H9 (cell line): ENCODE measurements around the gene HARS1. TPM values are rescaled to one million over a fixed set of nuclear protein-coding genes. Genes with fewer than 3 reads are reported as not detected.

ENCODE experiments used
- DNase-seq: peaks from one replicate; pipeline ENCODE4 v3.0.0-alpha.2; 2017
- H2AFZ ChIP-seq: one replicate; pipeline ENCODE4 v1.6.1; 2013; ENCODE audit warnings: mild to moderate bottlenecking, low read length, control low read depth, moderate library complexity
- H2AK5ac ChIP-seq: 2 replicates; pipeline ENCODE4 v1.6.1; 2013; ENCODE audit warnings: low read length, control low read depth, mixed read lengths; ENCODE audit not compliant: insufficient read length
- H2BK120ac ChIP-seq: one replicate; pipeline ENCODE4 v1.6.1; 2013; ENCODE audit warnings: low read depth, mild to moderate bottlenecking, low read length, control low read depth, inconsistent platforms; ENCODE audit not compliant: poor library complexity, severe bottlenecking
- H2BK12ac ChIP-seq: 2 replicates; pipeline ENCODE4 v1.6.1; 2013; ENCODE audit warnings: low read length, control low read depth, mixed read lengths, low read depth; ENCODE audit not compliant: insufficient read length
- H2BK15ac ChIP-seq: 2 replicates; pipeline ENCODE4 v1.6.1; 2013; ENCODE audit warnings: low read depth, low read length, control low read depth
- H2BK20ac ChIP-seq: one replicate; pipeline ENCODE4 v1.6.1; 2013; ENCODE audit warnings: low read depth, mild to moderate bottlenecking, low read length, control low read depth, inconsistent platforms; ENCODE audit not compliant: poor library complexity, severe bottlenecking
- H2BK5ac ChIP-seq: 2 replicates; pipeline ENCODE4 v1.6.1; 2013; ENCODE audit warnings: low read length, control low read depth, mixed read lengths; ENCODE audit not compliant: insufficient read length
- H3K14ac ChIP-seq: 2 replicates; pipeline ENCODE4 v1.6.1; 2013; ENCODE audit warnings: low read length, control low read depth; ENCODE audit not compliant: insufficient read depth
- H3K18ac ChIP-seq: 2 replicates; pipeline ENCODE4 v1.6.1; 2013; ENCODE audit warnings: low read depth, mild to moderate bottlenecking, mixed read lengths, low read length, control low read depth; ENCODE audit not compliant: insufficient read length
- H3K23ac ChIP-seq: 2 replicates; pipeline ENCODE4 v1.6.1; 2013; ENCODE audit warnings: low read length, control low read depth, mixed read lengths, low read depth; ENCODE audit not compliant: insufficient read length
- H3K23me2 ChIP-seq: 2 replicates; pipeline ENCODE4 v1.6.1; 2013; ENCODE audit warnings: low read depth, mild to moderate bottlenecking, mixed read lengths, low read length, control low read depth; ENCODE audit not compliant: insufficient read length, poor library complexity, severe bottlenecking
- H3K27ac ChIP-seq: 2 replicates; pipeline ENCODE4 v1.5.1; 2013; ENCODE audit warnings: low read length, control low read depth, mixed read lengths, low read depth; ENCODE audit not compliant: insufficient read length
- H3K27me3 ChIP-seq: 2 replicates; pipeline ENCODE4 v1.6.1; 2013; ENCODE audit warnings: low read length, control low read depth, inconsistent platforms; ENCODE audit not compliant: insufficient read depth
- H3K4ac ChIP-seq: 2 replicates; pipeline ENCODE4 v1.6.1; 2013; ENCODE audit warnings: low read depth, mild to moderate bottlenecking, control low read depth, inconsistent platforms, low read length, moderate library complexity
- H3K4me1 ChIP-seq: 2 replicates; pipeline ENCODE4 v1.6.1; 2013; ENCODE audit warnings: low read length, control low read depth, inconsistent platforms; ENCODE audit not compliant: insufficient read depth
- H3K4me2 ChIP-seq: 2 replicates; pipeline ENCODE4 v1.6.1; 2013; ENCODE audit warnings: low read length, control low read depth, mixed read lengths; ENCODE audit not compliant: insufficient read length, insufficient read depth
- H3K56ac ChIP-seq: 2 replicates; pipeline ENCODE4 v1.6.1; 2013; ENCODE audit warnings: low read depth, mild to moderate bottlenecking, mixed read lengths, low read length, control low read depth; ENCODE audit not compliant: insufficient read length
- H3K79me1 ChIP-seq: 2 replicates; pipeline ENCODE4 v1.6.1; 2013; ENCODE audit warnings: low read depth, mild to moderate bottlenecking, moderate library complexity, low read length, control low read depth, inconsistent platforms; ENCODE audit not compliant: insufficient read depth, poor library complexity, severe bottlenecking
- H3K79me2 ChIP-seq: 2 replicates; pipeline ENCODE4 v1.6.1; 2013; ENCODE audit warnings: low read length, control low read depth, inconsistent platforms; ENCODE audit not compliant: insufficient read depth
- H3K9ac ChIP-seq: 2 replicates; pipeline ENCODE4 v1.6.1; 2013; ENCODE audit warnings: low read length, control low read depth, mixed read lengths; ENCODE audit not compliant: insufficient read length; ENCODE audit errors: extremely low read depth
- H3K9me3 ChIP-seq: one replicate; pipeline ENCODE4 v1.6.1; 2013; ENCODE audit warnings: low read depth, low read length, inconsistent platforms; ENCODE audit not compliant: control insufficient read depth
- H3T11ph ChIP-seq: one replicate; pipeline ENCODE4 v1.6.1; 2013; ENCODE audit warnings: mild to moderate bottlenecking, low read length, control low read depth, inconsistent platforms
- H4K20me1 ChIP-seq: one replicate; pipeline ENCODE4 v1.6.1; 2013; ENCODE audit not compliant: control insufficient read depth, insufficient read length, insufficient read depth
- H4K5ac ChIP-seq: 2 replicates; pipeline ENCODE4 v1.6.1; 2013; ENCODE audit warnings: low read depth, mild to moderate bottlenecking, mixed read lengths, low read length, control low read depth; ENCODE audit not compliant: insufficient read length
- H4K8ac ChIP-seq: replicated peaks from 2 replicates; pipeline ENCODE4 v1.6.1; 2013; ENCODE audit warnings: low read length, control low read depth, mixed read lengths, low read depth; ENCODE audit not compliant: insufficient read length
- H4K91ac ChIP-seq: 2 replicates; pipeline ENCODE4 v1.6.1; 2013; ENCODE audit warnings: low read depth, mild to moderate bottlenecking, moderate library complexity, mixed read lengths, low read length, control low read depth; ENCODE audit not compliant: insufficient read length
- H3K27ac Mint-ChIP-seq, 3 experiments: 2 replicates in 2 of 3; 3 replicates in 1 of 3; pipeline ENCODE4 v1.8.0; 2020 to 2021; ENCODE audit warnings: mixed read lengths in 3 of 3, mild to moderate bottlenecking in 1 of 3, moderate library complexity in 1 of 3
- H3K27me3 Mint-ChIP-seq: 2 replicates; pipeline ENCODE4 v1.8.0; 2021; ENCODE audit warnings: low read depth, mild to moderate bottlenecking, moderate library complexity, mixed read lengths
- H3K36me3 Mint-ChIP-seq, 3 experiments: 2 replicates in 2 of 3; 3 replicates in 1 of 3; pipeline ENCODE4 v1.8.0; 2020 to 2021; ENCODE audit warnings: low read depth in 3 of 3, mixed read lengths in 3 of 3; ENCODE audit not compliant: insufficient read depth in 1 of 3
- H3K4me1 Mint-ChIP-seq, 2 experiments: 2 replicates each; pipeline ENCODE4 v1.8.0; 2020; ENCODE audit warnings: mixed read lengths in 2 of 2
- H3K4me3 Mint-ChIP-seq, 2 experiments: 2 replicates in 1 of 2; 3 replicates in 1 of 2; pipeline ENCODE4 v1.8.0; 2020 to 2021; ENCODE audit warnings: mild to moderate bottlenecking in 2 of 2, mixed read lengths in 2 of 2, moderate library complexity in 1 of 2
- H3K9me3 Mint-ChIP-seq, 2 experiments: 2 replicates in 1 of 2; 3 replicates in 1 of 2; pipeline ENCODE4 v1.8.0; 2020; ENCODE audit warnings: mild to moderate bottlenecking in 2 of 2, mixed read lengths in 2 of 2, moderate library complexity in 1 of 2
- CTCF ChIP-seq: fragments of 200-600 bp; sonication (generic); conservative IDR thresholded peaks from 3 replicates; pipeline ENCODE4 v1.8.0; 2021; ENCODE audit warnings: antibody characterized with exemption, mild to moderate bottlenecking
- WGBS: extraction: QIAGEN DNeasy Blood & Tissue Kit; methylation state at CpG from one replicate; pipeline ENCODE4 v1.1.7; 2013; ENCODE audit warnings: missing lambda C conversion rate, low lambda C conversion rate, mixed read lengths; ENCODE audit not compliant: insufficient read length; ENCODE audit errors: extremely low coverage; 5-methylcytosine and 5-hydroxymethylcytosine counted together
- total RNA-seq: library from RNA; stranded (reverse); gene quantifications from 2 replicates; pipeline ENCODE4 v1.2.1, GENCODE V29; 2021

Gene HARS1
- total RNA-seq, 1 experiment from 2014 or later = 70.2 TPM

GRCh38 chr5:140664359-140665119 lies 26.6 kb downstream of the HARS1 start, which contains the start of gene WDR55:
WDR55 (plus strand) TSS chr5:140664904; CDS start chr5:140664913, 9 bp downstream.
- H3K14ac ChIP-seq = peak within 1 kb of the TSS; percentile 58; the same call in 1 of the 2 replicates
- no peak within 1 kb of the TSS for H2BK20ac ChIP-seq
- H3T11ph ChIP-seq = no peak within 1 kb of the TSS
- H3K9me3 Mint-ChIP-seq = no peaks in the 10 kb centered on the region
- no peaks in the 10 kb centered on the region for H3K27me3 Mint-ChIP-seq
- no peak within 1 kb of the TSS for H2BK12ac ChIP-seq
- no peak within 1 kb of the TSS for H3K4ac ChIP-seq
- no peak for TF ChIP-seq CTCF
- no peaks in the 10 kb centered on the region for H3K27me3 ChIP-seq
- H3K9me3 ChIP-seq = no peaks in the 10 kb centered on the region
- no peak within 1 kb of the TSS for H2BK5ac ChIP-seq
- H3K27ac ChIP-seq = no peak within 1 kb of the TSS
- no peak within 1 kb of the TSS for H2AK5ac ChIP-seq
- no peak within 1 kb of the TSS for H3K56ac ChIP-seq
- no peak within 1 kb of the TSS for H4K8ac ChIP-seq
- H3K4me3 Mint-ChIP-seq = peak within 1 kb of the TSS; percentile 97
- peak; percentile 97 for DNase-seq
- peak within 1 kb of the TSS; percentile 65 to 94 (median 85); a peak in 6 of 7 replicates for H3K27ac Mint-ChIP-seq
- H3K23ac ChIP-seq = no peak within 1 kb of the TSS
- no peaks in the 10 kb centered on the region for H4K20me1 ChIP-seq
- H3K9ac ChIP-seq = peak within 1 kb of the TSS; percentile 65
- no peak within 1 kb of the TSS for H4K91ac ChIP-seq
- peak within 1 kb of the TSS; percentile 93 for H3K4me2 ChIP-seq
- no peak within 1 kb of the TSS for H2BK120ac ChIP-seq
- H3K36me3 Mint-ChIP-seq = peaks cover 21 to 72% (median 61%) of the 10 kb centered on the region in 3 experiments; a peak in 6 of 7 replicates
- H3K79me2 ChIP-seq = no peaks in the 10 kb centered on the region
- no peak within 1 kb of the TSS for H3K18ac ChIP-seq
- H3K4me1 Mint-ChIP-seq = peaks cover 0 to 6% of the 10 kb centered on the region in 2 experiments; a peak in 2 of 4 replicates
- no peak within 1 kb of the TSS for H2BK15ac ChIP-seq
- H3K4me1 ChIP-seq = no peaks in the 10 kb centered on the region
- peaks cover 4% of the 10 kb centered on the region for H3K79me1 ChIP-seq
- no peak within 1 kb of the TSS for H4K5ac ChIP-seq
- WGBS = no CpG with 5 or more reads among the region's 54 CpGs
- H3K23me2 ChIP-seq = peaks cover 5% of the 10 kb centered on the region
- peak within 1 kb of the TSS; percentile 82 for H2AFZ ChIP-seq
